GM21360 (cell line): ENCODE results near the gene CLEC11A.

ENCODE experiments used
- ATAC-seq: cut with Tn5 transposase; IDR thresholded peaks from one replicate; pipeline ENCODE4 v1.9.1; 2021; ENCODE audit warnings: mild to moderate bottlenecking, moderate library complexity; ENCODE audit not compliant: unreplicated experiment

Gene CLEC11A

GRCh38 chr19:50703915-50704796 lies 19.0 kb upstream of the CLEC11A start:
- ATAC-seq = no peak

- ATAC-seq = no peak
Measured at GRCh38 chr19:50705422-50706019, 17.6 kb upstream of the CLEC11A start.

DNA sequence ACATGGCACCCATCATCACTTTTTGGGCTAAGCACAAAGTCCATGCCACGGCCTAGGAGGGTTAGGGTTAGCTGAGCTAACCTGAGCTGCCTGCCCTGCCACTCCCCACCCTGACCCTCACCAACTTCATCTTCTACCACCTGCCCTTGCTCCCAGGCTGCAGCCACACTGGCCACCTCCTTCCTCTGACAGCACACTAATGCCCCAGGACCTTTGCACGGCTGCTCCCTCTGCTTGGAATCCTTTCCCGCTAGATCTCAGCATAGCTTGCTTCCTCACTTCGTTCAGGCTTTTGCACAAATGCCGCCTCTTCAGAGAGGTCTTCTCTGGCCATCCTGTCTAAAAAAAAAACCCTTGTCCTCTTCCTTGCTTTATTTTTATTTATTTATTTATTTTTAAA lies 16.8 kb upstream of the CLEC11A start:
- ATAC-seq = no peak

DNA sequence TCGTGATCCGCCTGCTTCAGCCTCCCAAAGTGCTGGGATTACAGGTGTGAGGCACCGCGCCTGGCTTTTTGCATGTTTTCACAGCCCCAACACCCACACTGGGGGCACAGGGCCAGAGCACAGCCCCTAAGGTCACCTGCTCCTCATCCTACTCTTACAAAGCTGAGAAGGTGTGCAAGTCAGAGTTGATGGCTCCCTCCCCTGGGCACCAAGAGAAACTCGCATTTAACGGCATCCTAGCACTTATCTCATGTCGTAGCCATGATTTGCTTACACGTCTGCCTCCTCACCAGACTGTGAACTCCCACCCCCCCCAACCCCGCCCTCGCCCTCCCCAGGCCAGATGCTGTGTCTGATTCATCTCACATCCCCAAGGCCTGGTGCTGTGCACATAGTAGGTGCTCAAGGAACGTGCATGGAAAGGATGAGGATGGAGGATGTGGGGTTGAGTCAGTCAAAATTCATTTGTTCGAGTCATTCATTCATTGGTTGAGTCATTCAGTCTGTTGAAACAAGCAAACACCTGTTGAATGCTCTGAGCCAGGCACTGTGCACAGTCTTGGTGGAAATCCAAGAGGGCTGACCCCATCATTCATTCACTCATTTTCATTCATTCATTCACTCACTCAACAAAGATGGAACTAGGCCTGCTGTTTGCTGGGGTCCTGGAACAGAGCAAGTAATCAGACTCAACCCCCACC lies 14.8 kb upstream of the CLEC11A start:
- ATAC-seq = no peak

- ATAC-seq = no peak
Measured at GRCh38 chr19:50710094-50710493, 13.1 kb upstream of the CLEC11A start.

- no peak for ATAC-seq
Measured at GRCh38 chr19:50710612-50711011, 12.6 kb upstream of the CLEC11A start.

GRCh38 chr19:50711196-50711595 lies 12.0 kb upstream of the CLEC11A start:
- no peak for ATAC-seq

GRCh38 chr19:50711805-50712204 lies 11.4 kb upstream of the CLEC11A start:
- ATAC-seq = no peak

DNA sequence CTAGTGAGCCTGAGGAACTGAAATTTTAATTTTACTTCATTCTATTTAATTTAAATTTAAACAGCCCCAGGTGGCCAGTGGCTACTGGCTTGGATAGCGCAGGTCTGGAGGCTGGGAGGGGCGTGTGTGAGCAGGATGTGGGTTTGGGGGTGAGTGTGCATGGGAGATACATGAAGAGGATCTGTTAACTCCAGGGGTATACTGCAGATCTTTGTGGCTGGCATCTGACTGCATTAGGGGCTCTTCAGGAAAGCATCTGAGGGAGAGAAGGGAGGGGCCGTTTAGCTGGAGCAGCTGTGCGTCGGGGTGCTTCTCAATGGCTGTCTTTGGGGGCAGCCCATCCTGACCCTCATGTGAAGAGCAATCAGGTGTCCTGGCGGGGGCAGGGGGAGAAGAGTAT lies 10.3 kb upstream of the CLEC11A start:
- no peak for ATAC-seq

DNA sequence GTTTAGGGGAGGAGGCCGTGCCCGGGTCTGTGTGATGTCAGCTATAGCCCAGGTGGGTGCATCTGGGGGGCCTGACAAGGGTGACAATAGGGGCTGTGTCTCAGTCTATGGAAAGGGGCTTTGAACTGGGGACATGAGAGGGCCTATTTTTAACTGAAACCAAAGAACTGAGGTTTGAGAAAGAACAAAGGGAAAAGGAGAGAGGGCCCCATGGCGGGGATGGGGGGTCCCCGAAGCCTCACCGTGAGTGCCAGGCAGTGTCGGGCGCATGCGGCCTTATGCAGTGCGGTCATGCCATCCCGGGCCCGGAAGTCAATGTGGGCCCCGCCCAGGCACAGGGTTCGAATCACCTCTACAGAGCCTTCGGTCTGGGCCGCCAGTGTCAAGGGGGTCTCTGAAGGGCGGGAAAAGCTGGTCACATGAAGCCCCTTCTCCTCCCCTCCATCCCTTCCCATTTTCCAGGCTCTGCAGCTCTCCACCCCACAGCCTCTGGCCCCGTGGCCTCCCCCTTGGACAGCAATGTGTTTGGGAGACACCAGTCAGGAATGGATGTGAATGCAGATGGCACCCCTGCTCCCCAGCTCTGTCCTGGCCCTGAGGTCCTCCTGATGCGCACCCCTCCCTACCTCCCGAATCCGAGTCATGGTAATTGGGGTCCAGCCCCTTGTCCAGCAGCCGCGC lies 9.5 kb upstream of the CLEC11A start:
- no peak for ATAC-seq

DNA sequence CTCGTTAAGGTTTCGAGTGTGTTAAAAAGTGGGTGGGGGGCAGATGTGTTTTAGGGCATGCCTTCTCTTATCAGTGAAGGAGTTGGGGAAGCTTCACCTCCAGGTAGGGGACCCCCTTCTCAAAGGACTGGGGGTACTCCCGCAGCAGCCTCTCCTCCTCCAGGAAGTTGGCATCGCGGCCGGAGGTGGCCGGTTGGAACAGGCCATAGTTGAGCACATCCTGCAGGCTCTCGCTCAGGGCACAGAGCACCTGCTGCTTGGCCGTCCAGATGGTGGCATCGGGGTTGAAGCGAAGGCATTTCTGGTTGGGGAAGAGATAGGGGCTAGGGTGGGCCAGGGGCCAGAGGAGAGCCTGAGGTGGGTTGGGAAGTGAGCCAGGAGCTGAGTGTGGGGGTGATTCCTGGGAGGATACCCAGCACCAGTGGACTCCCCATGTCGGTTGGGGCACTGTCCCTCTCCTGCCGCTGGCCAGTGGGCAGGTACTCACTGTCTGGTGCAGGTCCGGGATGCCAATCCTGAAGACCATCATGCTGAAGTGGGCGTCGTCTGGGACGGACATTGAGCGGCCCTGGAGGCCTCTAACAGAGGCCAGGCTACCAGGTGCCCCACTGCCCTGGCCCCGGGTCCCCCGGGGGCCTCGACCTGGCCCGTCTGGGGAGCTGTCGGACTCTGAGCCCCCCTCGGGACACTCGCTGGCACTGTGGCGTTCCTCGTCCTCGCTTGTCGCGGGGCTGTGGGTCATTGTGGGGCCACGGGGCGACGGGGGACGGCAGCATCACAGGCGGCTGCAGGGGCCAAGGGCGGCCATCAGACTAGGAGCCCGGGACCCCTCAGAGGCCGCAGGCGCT lies 6.8 kb upstream of the CLEC11A start:
- ATAC-seq = no peak

GRCh38 chr19:50717026-50717723 lies 6.0 kb upstream of the CLEC11A start:
- ATAC-seq = no peak

DNA sequence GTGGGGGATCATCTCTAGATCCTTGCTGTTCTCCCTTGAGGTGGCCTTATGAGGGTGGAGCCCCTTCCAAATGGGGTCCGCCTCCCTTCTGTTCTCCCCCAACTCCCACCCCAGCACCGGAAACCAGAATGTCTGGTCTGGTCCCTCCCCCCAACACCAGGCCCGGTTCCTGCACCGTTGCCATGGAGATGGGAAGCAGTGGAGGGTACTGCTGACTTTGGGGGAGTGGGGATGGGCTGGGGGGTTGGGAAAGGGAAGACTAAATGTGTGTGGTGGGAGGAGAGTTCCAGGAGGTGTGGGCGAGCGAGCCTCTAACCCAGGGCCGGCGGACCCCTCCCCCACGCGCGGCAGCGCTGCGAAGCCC lies 5.3 kb upstream of the CLEC11A start:
- ATAC-seq = no peak

- no peak for ATAC-seq
Measured at GRCh38 chr19:50718255-50719118, 4.7 kb upstream of the CLEC11A start.

- ATAC-seq = no peak
Measured at GRCh38 chr19:50719119-50719435, 4.1 kb upstream of the CLEC11A start.

DNA sequence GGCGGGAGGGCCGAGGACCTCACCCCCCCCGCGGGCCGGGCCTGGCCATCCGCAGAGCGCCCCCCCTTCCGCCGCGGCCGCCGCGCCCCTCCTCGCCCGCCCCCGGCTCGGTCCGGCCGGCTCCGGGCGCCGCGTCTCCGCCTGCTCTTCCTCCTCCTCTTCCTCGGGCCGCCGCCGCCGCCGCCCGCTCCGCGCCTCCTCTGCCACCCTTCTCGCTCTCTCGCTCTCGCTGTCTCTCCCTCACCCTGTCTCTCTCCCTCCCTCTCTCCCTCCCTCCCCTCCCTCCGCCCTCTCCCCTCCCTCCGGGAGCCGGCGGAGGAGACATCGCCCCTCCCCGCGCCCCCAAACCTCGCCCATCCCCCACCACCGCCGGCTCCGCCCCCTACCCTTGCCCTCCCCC lies 3.6 kb upstream of the CLEC11A start, which contains the start of gene SHANK1:
TSS of gene SHANK1 (minus strand) at position 237 of the 400 bp plus-strand sequence. CDS start 2,883 bp downstream, outside the sequence.
- ATAC-seq = no peak

DNA sequence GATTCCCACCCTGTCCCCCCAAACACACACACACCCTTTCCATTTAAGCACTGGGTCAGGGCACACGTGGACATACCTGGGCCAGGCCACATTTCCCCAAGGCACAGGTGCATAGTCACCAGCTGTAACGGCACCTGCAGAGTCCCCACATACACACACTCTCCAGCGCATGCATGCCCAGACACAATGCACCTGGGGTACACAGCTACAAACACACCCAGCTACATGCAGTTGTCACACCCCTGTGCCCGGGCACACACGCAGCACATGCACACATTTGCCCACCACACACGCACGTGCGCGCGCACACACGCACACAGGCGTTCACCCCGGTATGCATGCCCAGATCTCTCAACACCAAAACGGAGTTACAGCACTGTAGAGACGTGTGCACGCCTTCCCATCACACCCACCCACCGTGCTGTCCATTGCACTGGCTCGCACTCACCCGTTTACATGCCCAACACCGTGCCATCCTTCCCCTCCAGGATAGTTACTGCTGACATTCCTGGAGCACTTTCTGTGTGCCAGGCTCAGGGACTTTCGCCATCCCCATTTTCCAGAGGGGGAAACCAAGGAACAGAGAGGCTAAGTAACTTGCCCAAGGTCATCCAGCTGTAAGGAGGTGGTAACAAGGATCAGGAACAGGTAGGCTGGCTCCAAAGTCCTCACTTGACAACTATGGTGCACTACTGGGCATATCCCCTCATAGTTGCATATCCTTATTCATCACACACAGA lies 2.8 kb upstream of the CLEC11A start:
- no peak for ATAC-seq

DNA sequence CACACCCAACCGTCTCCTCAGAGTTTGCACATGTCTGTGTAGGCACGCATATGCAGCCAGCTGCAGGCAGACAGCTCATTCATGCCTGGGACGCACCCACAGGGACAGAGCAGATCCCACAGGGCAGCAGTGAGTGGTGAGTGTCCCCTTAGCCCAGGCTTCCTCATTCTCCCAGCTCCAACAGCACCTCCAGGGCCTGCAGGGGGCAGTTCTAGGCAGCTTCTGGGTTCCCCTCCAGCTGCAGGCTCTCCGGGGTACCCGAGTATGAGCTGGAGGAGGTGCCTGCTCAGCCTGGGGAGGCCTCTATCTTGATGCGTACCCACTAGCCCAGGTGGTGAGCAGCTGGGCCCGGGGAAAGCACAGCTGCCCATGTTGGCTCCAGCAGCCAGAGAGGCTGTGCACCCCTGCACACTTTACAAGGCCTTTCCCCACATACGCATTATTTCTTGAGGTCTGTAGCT lies 2.2 kb upstream of the CLEC11A start:
- no peak for ATAC-seq
